VCaP (cell line): ENCODE data around the gene BRINP3.

Source experiments
- H3K27ac ChIP-seq: fragments of 450-650 bp; 2 replicates; pipeline ENCODE4 v1.5.1; 2017
- CTCF ChIP-seq: fragments of 450-650 bp; conservative IDR thresholded peaks from 2 replicates; pipeline ENCODE4 v1.5.1; 2017; ENCODE audit warnings: mild to moderate bottlenecking, moderate library complexity

Gene BRINP3

GRCh38 chr1:190328361-190328760 lies 149.3 kb downstream of the BRINP3 start:
- no peak overlapping the region for H3K27ac ChIP-seq
- no peak for TF ChIP-seq CTCF

GRCh38 chr1:190327271-190327670 lies 150.4 kb downstream of the BRINP3 start:
- H3K27ac ChIP-seq: no peak overlapping the region
- TF ChIP-seq CTCF: no peak

GRCh38 chr1:190323530-190323929 lies 154.1 kb downstream of the BRINP3 start:
- H3K27ac ChIP-seq: no peak overlapping the region
- no peak for TF ChIP-seq CTCF

- TF ChIP-seq CTCF: no peak
- no peak overlapping the region for H3K27ac ChIP-seq
These were observed 155.4 kb downstream of the BRINP3 start for GRCh38 chr1:190322274-190322673.

- H3K27ac ChIP-seq: no peak overlapping the region
- peak; percentile 68 for TF ChIP-seq CTCF
These were observed 156.7 kb downstream of the BRINP3 start for GRCh38 chr1:190320952-190321351.

- no peak overlapping the region for H3K27ac ChIP-seq
- no peak for TF ChIP-seq CTCF
These were observed 164.9 kb downstream of the BRINP3 start for GRCh38 chr1:190312763-190313162.

- H3K27ac ChIP-seq: no peak overlapping the region
- no peak for TF ChIP-seq CTCF
These were observed 174.2 kb downstream of the BRINP3 start for GRCh38 chr1:190303501-190303900.

- no peak overlapping the region for H3K27ac ChIP-seq
- no peak for TF ChIP-seq CTCF
These were observed 181.2 kb downstream of the BRINP3 start for GRCh38 chr1:190296453-190296852.
